Activated T-helper 1 cell treated with anti-CD3 and anti-CD28 coated beads, Interleukin-2, amount 50 U/mL, for 16 hours (primary cell): ENCODE data around the gene MSH2.
"Not testable (repeated sequence)": the region's sequence is repeated elsewhere in the genome, so short reads cannot be mapped to it uniquely, and the experiment has no call there.

ENCODE experiments used
- DNase-seq, 2 donors: peaks; one replicate each; pipeline ENCODE4 v3.0.0-alpha.2; 2020; ENCODE audit warnings: low read depth in 1 of 2, low spot score in 1 of 2

MSH2 gene

GRCh38 chr2:47471429-47472116 is 68.6 kb downstream of the MSH2 start:
- no peak for DNase-seq

- DNase-seq = no peak
These were observed 76.9 kb downstream of the MSH2 start for GRCh38 chr2:47479863-47480262.

- DNase-seq = no peak
These were observed 80.2 kb downstream of the MSH2 start for GRCh38 chr2:47483191-47483590.

GRCh38 chr2:47484396-47484795 is 81.4 kb downstream of the MSH2 start:
- DNase-seq = no peak

- no peak for DNase-seq
These were observed 82.2 kb downstream of the MSH2 start for GRCh38 chr2:47485177-47485576.

GRCh38 chr2:47485751-47486300 is 82.9 kb downstream of the MSH2 start:
- DNase-seq = no peak

- no peak for DNase-seq
These were observed 84.0 kb downstream of the MSH2 start for GRCh38 chr2:47486841-47487497.

- DNase-seq = no peak
These were observed 84.5 kb downstream of the MSH2 start for GRCh38 chr2:47487498-47487875.

GRCh38 chr2:47488870-47489584 is 86.1 kb downstream of the MSH2 start:
- DNase-seq = no peak

GRCh38 chr2:47490406-47490805 is 87.5 kb downstream of the MSH2 start:
- DNase-seq = no peak

GRCh38 chr2:47493317-47494035 is 90.5 kb downstream of the MSH2 start:
- no peak for DNase-seq

- DNase-seq = no peak
These were observed 91.5 kb downstream of the MSH2 start for GRCh38 chr2:47494267-47495130.

- DNase-seq = no peak
These were observed 95.0 kb downstream of the MSH2 start for GRCh38 chr2:47497843-47498460.

GRCh38 chr2:47499093-47499492 is 96.1 kb downstream of the MSH2 start:
- DNase-seq = no peak

- DNase-seq = no peak
These were observed 96.8 kb downstream of the MSH2 start for GRCh38 chr2:47499621-47500309.

GRCh38 chr2:47501374-47502200 is 98.6 kb downstream of the MSH2 start:
- no peak for DNase-seq

GRCh38 chr2:47502498-47502897 is 99.5 kb downstream of the MSH2 start:
- not testable (repeated sequence) for DNase-seq

GRCh38 chr2:47503481-47504070 is 100.6 kb downstream of the MSH2 start:
- DNase-seq = no peak
